Calu3 (cell line): ENCODE results near the gene MUSK. TPM values are rescaled to one million over a fixed set of nuclear protein-coding genes. Genes with fewer than 3 reads are reported as not detected.

ENCODE experiments used
- BruUV-seq: library from RNA; stranded (reverse); fragments of 400-500 nt; replicated peaks from 2 replicates; lab custom pipeline; 2021; lab: Mats Ljungman, UMichigan
- CTCF ChIA-PET: fragments of 300-600 bp; sonication (Branson Sonifier 250); formaldehyde crosslinking; loops from one replicate; lab custom pipeline; 2022; ENCODE audit warnings: antibody characterized with exemption; lab: Charles Lee
- DNase-seq: peaks from one replicate; pipeline ENCODE4 v3.0.0; 2022
- H3K27ac Mint-ChIP-seq: one replicate; pipeline ENCODE4 v1.8.0; 2022; ENCODE audit warnings: mixed read lengths; ENCODE audit not compliant: unreplicated experiment
- H3K27me3 Mint-ChIP-seq: one replicate; pipeline ENCODE4 v1.8.0; 2022; ENCODE audit warnings: mixed read lengths; ENCODE audit not compliant: unreplicated experiment
- H3K36me3 Mint-ChIP-seq: one replicate; pipeline ENCODE4 v1.8.0; 2022; ENCODE audit warnings: mild to moderate bottlenecking, moderate library complexity, mixed read lengths; ENCODE audit not compliant: insufficient read depth, unreplicated experiment
- H3K4me1 Mint-ChIP-seq: one replicate; pipeline ENCODE4 v1.8.0; 2022; ENCODE audit warnings: mild to moderate bottlenecking, low read depth, mixed read lengths; ENCODE audit not compliant: unreplicated experiment
- H3K4me3 Mint-ChIP-seq: one replicate; pipeline ENCODE4 v1.8.0; 2022; ENCODE audit warnings: mild to moderate bottlenecking, low read depth, moderate library complexity, mixed read lengths; ENCODE audit not compliant: unreplicated experiment
- H3K9me3 Mint-ChIP-seq: one replicate; pipeline ENCODE4 v1.8.0; 2022; ENCODE audit warnings: low read depth, mixed read lengths; ENCODE audit not compliant: unreplicated experiment
- CTCF ChIP-seq: fragments of 200-600 bp; IDR thresholded peaks from one replicate; pipeline ENCODE4 v1.8.0; 2022; ENCODE audit warnings: antibody characterized with exemption; ENCODE audit not compliant: unreplicated experiment
- intact Hi-C: fragments of 100-400 bp; cut with micrococcal nuclease; formaldehyde crosslinking; loops from one replicate; pipeline ENCODE4 v1.10.0; 2022; ENCODE audit not compliant: unreplicated experiment
- total RNA-seq: library from RNA; stranded (reverse); gene quantifications from 2 replicates; pipeline ENCODE4 v1.2.3, GENCODE V29; 2022

Gene MUSK
- total RNA-seq, 1 experiment from 2014 or later = not detected

- H3K27me3 Mint-ChIP-seq = no peaks in the 10 kb centered on the region
- H3K27ac Mint-ChIP-seq = no peak overlapping the region
- H3K36me3 Mint-ChIP-seq = no peaks in the 10 kb centered on the region
- TF ChIP-seq CTCF = no peak
- no peak for DNase-seq
- BruUV-seq = no TSS peak
- H3K9me3 Mint-ChIP-seq = peaks cover 6% of the 10 kb centered on the region
- no peak overlapping the region for H3K4me3 Mint-ChIP-seq
- H3K4me1 Mint-ChIP-seq = peaks cover 29% of the 10 kb centered on the region
- CTCF ChIA-PET = interaction anchor here (0.6 kb wide), 1 partner anchor 1882 kb away, joined by 9 read pairs; the partner anchor contains the start of gene INIP
- intact Hi-C loops = no loop called here
These were observed 167.3 kb downstream of the MUSK start for GRCh38 chr9:110835859-110836271.

- Mint-ChIP-seq H3K4me3 (no peak overlapping the region), H3K9me3 (peaks cover 6% of the 10 kb centered on the region), H3K36me3 (no peaks in the 10 kb centered on the region), H3K27ac (peak overlapping the region; percentile 60), H3K27me3 (no peaks in the 10 kb centered on the region), H3K4me1 (peaks cover 29% of the 10 kb centered on the region)
- intact Hi-C loops = no loop called here
- CTCF ChIA-PET = no interaction called here
- TF ChIP-seq CTCF = no peak
- no TSS peak for BruUV-seq
- DNase-seq = no peak
These were observed 168.9 kb downstream of the MUSK start for GRCh38 chr9:110837401-110838005.

GRCh38 chr9:110842169-110842568 is 173.6 kb downstream of the MUSK start:
- BruUV-seq = no TSS peak

GRCh38 chr9:110842986-110843385 is 174.4 kb downstream of the MUSK start:
- Mint-ChIP-seq H3K27ac (no peak overlapping the region), H3K9me3 (no peaks in the 10 kb centered on the region), H3K4me3 (no peak overlapping the region), H3K27me3 (no peaks in the 10 kb centered on the region), H3K36me3 (no peaks in the 10 kb centered on the region), H3K4me1 (peaks cover 2% of the 10 kb centered on the region)
- no peak for DNase-seq
- intact Hi-C loops = loop anchor here (10.0 kb wide), 1 partner anchor 452 kb away; no protein-coding TSS in a partner anchor
- BruUV-seq = no TSS peak
- TF ChIP-seq CTCF = no peak
- CTCF ChIA-PET = no interaction called here

More at GRCh38 chr9:110842169-110842568, 173.6 kb downstream of the MUSK start:
- Mint-ChIP-seq H3K9me3 (peaks cover 2% of the 10 kb centered on the region), H3K36me3 (no peaks in the 10 kb centered on the region), H3K4me1 (peaks cover 10% of the 10 kb centered on the region), H3K4me3 (no peak overlapping the region), H3K27me3 (no peaks in the 10 kb centered on the region), H3K27ac (no peak overlapping the region)
- DNase-seq = no peak
- intact Hi-C loops = loop anchor here (10.0 kb wide), 1 partner anchor 453 kb away; no protein-coding TSS in a partner anchor
- CTCF ChIA-PET = no interaction called here
- no peak for TF ChIP-seq CTCF
